ENCODE data around the gene LAGE3.

LAGE3 gene

GRCh38 chrX:154516656-154517100 lies 37.6 kb upstream of the LAGE3 start:
- no CpG with 5 or more reads among the region's 19 CpGs for WGBS (ENCODE audit: extremely low coverage, insufficient coverage, low lambda C conversion rate)

DNA sequence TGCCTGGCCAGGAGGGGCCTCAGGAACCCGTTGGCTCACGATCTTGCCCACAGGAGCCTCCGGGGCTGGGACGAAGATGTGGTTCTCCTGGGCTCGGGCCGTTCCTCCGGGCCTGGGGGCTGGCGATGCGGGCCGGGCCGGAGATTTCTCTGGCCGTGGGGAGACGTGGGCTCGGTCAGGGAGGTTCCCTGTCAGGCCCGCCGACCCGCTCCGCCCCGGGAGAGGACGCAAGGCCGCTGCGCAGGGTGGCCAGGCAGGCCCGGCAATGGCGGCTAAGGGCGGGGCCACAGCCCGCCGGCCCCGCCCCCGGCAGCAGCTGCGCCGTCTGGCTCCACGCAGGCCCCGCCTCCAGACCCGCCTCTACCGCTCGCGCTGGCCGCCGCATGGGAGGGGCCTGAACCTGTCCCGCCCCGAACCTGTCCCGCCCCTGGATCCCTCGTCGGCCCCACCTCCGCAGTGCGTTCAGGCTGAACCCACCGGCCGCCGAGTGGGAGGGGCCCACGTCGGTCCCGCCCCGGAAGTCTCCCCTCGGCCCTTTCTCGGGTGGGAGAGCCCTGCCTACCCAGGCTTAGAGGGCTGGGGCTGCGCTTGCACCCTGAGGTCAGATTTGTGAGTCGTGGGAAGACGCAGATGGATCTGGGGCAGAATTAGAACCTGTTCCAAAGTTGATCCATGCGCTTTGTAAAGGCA lies 37.0 kb upstream of the LAGE3 start, which contains the start of gene FAM3A:
TSS of gene FAM3A (minus strand) at position 267 of the 690 bp plus-strand sequence. CDS start 460 bp downstream, outside the sequence.
- H3K18ac ChIP-seq (ENCODE audit: low read length): peak within 1 kb of the TSS; percentile 69
- H4K5ac ChIP-seq (ENCODE audit: low read length): no peak within 1 kb of the TSS
- no peak within 1 kb of the TSS for H3K4ac ChIP-seq (ENCODE audit: low read depth, low read length)
- H3K4me2 ChIP-seq (ENCODE audit: low read length): peak within 1 kb of the TSS; percentile 78
- H3K27me3 ChIP-seq (ENCODE audit: insufficient read depth, low read length, poor library complexity): no peaks in the 10 kb centered on the region
- H3K23ac ChIP-seq (ENCODE audit: low read length): no peak within 1 kb of the TSS
- H2BK15ac ChIP-seq (replicated peaks; ENCODE audit: low read depth): no peak within 1 kb of the TSS
- no peaks in the 10 kb centered on the region for H3K79me2 ChIP-seq (ENCODE audit: control insufficient read depth, insufficient read depth, low read length)
- H2BK5ac ChIP-seq (ENCODE audit: low read length): no peak within 1 kb of the TSS
- no CpG with 5 or more reads among the region's 59 CpGs for WGBS (ENCODE audit: extremely low coverage, insufficient coverage, low lambda C conversion rate)
- H3K9ac ChIP-seq (ENCODE audit: low read length): peak within 1 kb of the TSS; percentile 83
- no peaks in the 10 kb centered on the region for H3K4me1 ChIP-seq (ENCODE audit: control insufficient read depth, low read depth, low read length)
- peak; percentile 89 for DNase-seq
- no peaks in the 10 kb centered on the region for H3K36me3 ChIP-seq (ENCODE audit: control insufficient read depth, insufficient read depth, low read length)
- peak within 1 kb of the TSS; percentile 84 for H3K27ac ChIP-seq (ENCODE audit: low read depth, low read length)
- H3K4me3 ChIP-seq (ENCODE audit: low read length): peak within 1 kb of the TSS; percentile 47
- no peak within 1 kb of the TSS for H2AK5ac ChIP-seq (ENCODE audit: low read length)
- H2BK120ac ChIP-seq (ENCODE audit: low read depth, low read length): no peak within 1 kb of the TSS
- H4K8ac ChIP-seq (ENCODE audit: low read depth, low read length): peak within 1 kb of the TSS; percentile 39
- H3K79me1 ChIP-seq (ENCODE audit: low read length): no peaks in the 10 kb centered on the region
- H3K56ac ChIP-seq (ENCODE audit: low read length): peak within 1 kb of the TSS; percentile 88

More at GRCh38 chrX:154516656-154517100, 37.6 kb upstream of the LAGE3 start:
- Histone ChIP-seq H3K79me1 (ENCODE audit: low read length) (no peaks in the 10 kb centered on the region), H3K36me3 (ENCODE audit: control insufficient read depth, insufficient read depth, low read length) (no peaks in the 10 kb centered on the region), H3K4ac (ENCODE audit: low read depth, low read length) (no peak overlapping the region), H4K5ac (ENCODE audit: low read length) (no peak overlapping the region), H3K4me3 (ENCODE audit: low read length) (peak overlapping the region; percentile 47), H3K79me2 (ENCODE audit: control insufficient read depth, insufficient read depth, low read length) (no peaks in the 10 kb centered on the region), H2AK5ac (ENCODE audit: low read length) (no peak overlapping the region), H3K27ac (ENCODE audit: low read depth, low read length) (peak overlapping the region; percentile 84), H3K18ac (ENCODE audit: low read length) (peak overlapping the region; percentile 61), H3K4me2 (ENCODE audit: low read length) (peak overlapping the region; percentile 78), H2BK5ac (ENCODE audit: low read length) (no peak overlapping the region), H2BK120ac (ENCODE audit: low read depth, low read length) (no peak overlapping the region), H2BK15ac (replicated peaks; ENCODE audit: low read depth) (no peak overlapping the region), H3K9ac (ENCODE audit: low read length) (peak overlapping the region; percentile 83), H3K4me1 (ENCODE audit: control insufficient read depth, low read depth, low read length) (no peaks in the 10 kb centered on the region), H3K56ac (ENCODE audit: low read length) (peak overlapping the region; percentile 88), H3K23ac (ENCODE audit: low read length) (no peak overlapping the region), H4K8ac (ENCODE audit: low read depth, low read length) (peak overlapping the region; percentile 39), H3K27me3 (ENCODE audit: insufficient read depth, low read length, poor library complexity) (no peaks in the 10 kb centered on the region)
- DNase-seq: peak; percentile 65

GRCh38 chrX:154515090-154515965 lies 36.2 kb upstream of the LAGE3 start:
- Histone ChIP-seq H2BK15ac (replicated peaks; ENCODE audit: low read depth) (no peak overlapping the region), H3K79me1 (ENCODE audit: low read length) (no peaks in the 10 kb centered on the region), H3K4me1 (ENCODE audit: control insufficient read depth, low read depth, low read length) (no peaks in the 10 kb centered on the region), H3K4ac (ENCODE audit: low read depth, low read length) (no peak overlapping the region), H3K27me3 (ENCODE audit: insufficient read depth, low read length, poor library complexity) (no peaks in the 10 kb centered on the region), H2BK5ac (ENCODE audit: low read length) (no peak overlapping the region), H3K79me2 (ENCODE audit: control insufficient read depth, insufficient read depth, low read length) (no peaks in the 10 kb centered on the region), H3K4me2 (ENCODE audit: low read length) (peak overlapping the region; percentile 14), H2AK5ac (ENCODE audit: low read length) (no peak overlapping the region), H3K23ac (ENCODE audit: low read length) (no peak overlapping the region), H4K5ac (ENCODE audit: low read length) (no peak overlapping the region), H3K18ac (ENCODE audit: low read length) (peak overlapping the region; percentile 69), H3K56ac (ENCODE audit: low read length) (peak overlapping the region; percentile 80), H3K27ac (ENCODE audit: low read depth, low read length) (no peak overlapping the region), H3K36me3 (ENCODE audit: control insufficient read depth, insufficient read depth, low read length) (no peaks in the 10 kb centered on the region), H3K9ac (ENCODE audit: low read length) (peak overlapping the region; percentile 75), H4K8ac (ENCODE audit: low read depth, low read length) (no peak overlapping the region), H2BK120ac (ENCODE audit: low read depth, low read length) (no peak overlapping the region), H3K4me3 (ENCODE audit: low read length) (peak overlapping the region; percentile 38)
- DNase-seq: no peak
- WGBS (ENCODE audit: extremely low coverage, insufficient coverage, low lambda C conversion rate): no CpG with 5 or more reads among the region's 34 CpGs

GRCh38 chrX:154513716-154514115 lies 34.6 kb upstream of the LAGE3 start:
- no peak overlapping the region for H3K56ac ChIP-seq (ENCODE audit: low read length)
- no peak overlapping the region for H2BK5ac ChIP-seq (ENCODE audit: low read length)
- no peaks in the 10 kb centered on the region for H3K27me3 ChIP-seq (ENCODE audit: insufficient read depth, low read length, poor library complexity)
- H3K4me2 ChIP-seq (ENCODE audit: low read length): no peak overlapping the region
- H3K18ac ChIP-seq (ENCODE audit: low read length): no peak overlapping the region
- no peak overlapping the region for H2BK120ac ChIP-seq (ENCODE audit: low read depth, low read length)
- H3K9ac ChIP-seq (ENCODE audit: low read length): no peak overlapping the region
- H3K4me1 ChIP-seq (ENCODE audit: control insufficient read depth, low read depth, low read length): no peaks in the 10 kb centered on the region
- no peak overlapping the region for H2AK5ac ChIP-seq (ENCODE audit: low read length)
- no CpG with 5 or more reads among the region's 2 CpGs for WGBS (ENCODE audit: extremely low coverage, insufficient coverage, low lambda C conversion rate)
- no peak overlapping the region for H3K23ac ChIP-seq (ENCODE audit: low read length)
- H3K36me3 ChIP-seq (ENCODE audit: control insufficient read depth, insufficient read depth, low read length): no peaks in the 10 kb centered on the region
- no peaks in the 10 kb centered on the region for H3K79me2 ChIP-seq (ENCODE audit: control insufficient read depth, insufficient read depth, low read length)
- no peak overlapping the region for H3K4me3 ChIP-seq (ENCODE audit: low read length)
- no peak overlapping the region for H3K27ac ChIP-seq (ENCODE audit: low read depth, low read length)
- no peak for DNase-seq
- no peak overlapping the region for H2BK15ac ChIP-seq (replicated peaks; ENCODE audit: low read depth)
- no peaks in the 10 kb centered on the region for H3K79me1 ChIP-seq (ENCODE audit: low read length)
- H3K4ac ChIP-seq (ENCODE audit: low read depth, low read length): no peak overlapping the region
- no peak overlapping the region for H4K8ac ChIP-seq (ENCODE audit: low read depth, low read length)
- H4K5ac ChIP-seq (ENCODE audit: low read length): no peak overlapping the region

DNA sequence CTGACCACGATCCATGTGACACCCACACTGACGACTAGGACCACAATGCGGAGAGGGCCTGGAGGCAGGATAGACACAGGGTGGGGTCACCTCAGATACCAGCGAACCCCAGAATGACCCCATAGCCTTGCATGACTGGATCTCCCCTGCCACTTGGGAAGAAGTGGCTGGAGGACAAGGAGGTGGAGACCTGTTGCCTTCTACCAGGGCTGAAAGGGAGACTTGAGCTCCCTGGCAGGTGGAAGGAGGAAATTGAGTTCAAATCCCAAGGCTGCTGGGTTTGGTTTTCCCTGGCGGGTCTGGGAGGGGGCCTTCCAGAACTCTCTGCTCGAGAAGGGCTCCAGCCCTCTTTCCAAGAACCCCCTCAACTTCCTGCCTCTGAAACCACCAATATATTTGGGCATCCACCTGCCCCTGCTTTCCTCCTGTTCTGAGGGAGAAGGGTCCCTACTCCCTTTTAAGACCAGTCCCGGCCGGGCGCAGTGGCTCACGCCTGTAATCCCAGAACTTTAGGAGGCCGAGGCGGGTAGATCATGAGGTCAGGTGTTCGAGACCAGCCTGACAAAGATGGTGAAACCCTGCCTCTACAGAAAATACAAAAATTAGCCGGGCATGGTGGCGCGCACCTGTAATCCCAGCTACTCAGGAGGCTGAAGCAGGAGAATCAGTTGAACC lies 33.9 kb upstream of the LAGE3 start:
- H4K5ac ChIP-seq (ENCODE audit: low read length): no peak overlapping the region
- no peak overlapping the region for H3K9ac ChIP-seq (ENCODE audit: low read length)
- H3K18ac ChIP-seq (ENCODE audit: low read length): no peak overlapping the region
- no peak overlapping the region for H3K4me3 ChIP-seq (ENCODE audit: low read length)
- no peak overlapping the region for H3K27ac ChIP-seq (ENCODE audit: low read depth, low read length)
- no peak overlapping the region for H2BK120ac ChIP-seq (ENCODE audit: low read depth, low read length)
- no peak overlapping the region for H4K8ac ChIP-seq (ENCODE audit: low read depth, low read length)
- H3K56ac ChIP-seq (ENCODE audit: low read length): no peak overlapping the region
- no peak overlapping the region for H2BK15ac ChIP-seq (replicated peaks; ENCODE audit: low read depth)
- no peak overlapping the region for H3K4me2 ChIP-seq (ENCODE audit: low read length)
- no CpG with 5 or more reads among the region's 16 CpGs for WGBS (ENCODE audit: extremely low coverage, insufficient coverage, low lambda C conversion rate)
- H3K27me3 ChIP-seq (ENCODE audit: insufficient read depth, low read length, poor library complexity): no peaks in the 10 kb centered on the region
- no peaks in the 10 kb centered on the region for H3K4me1 ChIP-seq (ENCODE audit: control insufficient read depth, low read depth, low read length)
- H3K36me3 ChIP-seq (ENCODE audit: control insufficient read depth, insufficient read depth, low read length): no peaks in the 10 kb centered on the region
- no peak overlapping the region for H3K23ac ChIP-seq (ENCODE audit: low read length)
- no peak overlapping the region for H2BK5ac ChIP-seq (ENCODE audit: low read length)
- no peak for DNase-seq
- no peak overlapping the region for H3K4ac ChIP-seq (ENCODE audit: low read depth, low read length)
- H3K79me1 ChIP-seq (ENCODE audit: low read length): no peaks in the 10 kb centered on the region
- H2AK5ac ChIP-seq (ENCODE audit: low read length): no peak overlapping the region
- no peaks in the 10 kb centered on the region for H3K79me2 ChIP-seq (ENCODE audit: control insufficient read depth, insufficient read depth, low read length)

Data from mesendoderm (in vitro differentiated cells).